ENCODE measurements around the gene TNS3. TPM values are rescaled to one million over a fixed set of nuclear protein-coding genes. Genes with fewer than 3 reads are reported as not detected.

TNS3 gene
- total and polyA plus RNA-seq, 7 donors: 17.4 to 43.8 (median 28.8) TPM

DNA sequence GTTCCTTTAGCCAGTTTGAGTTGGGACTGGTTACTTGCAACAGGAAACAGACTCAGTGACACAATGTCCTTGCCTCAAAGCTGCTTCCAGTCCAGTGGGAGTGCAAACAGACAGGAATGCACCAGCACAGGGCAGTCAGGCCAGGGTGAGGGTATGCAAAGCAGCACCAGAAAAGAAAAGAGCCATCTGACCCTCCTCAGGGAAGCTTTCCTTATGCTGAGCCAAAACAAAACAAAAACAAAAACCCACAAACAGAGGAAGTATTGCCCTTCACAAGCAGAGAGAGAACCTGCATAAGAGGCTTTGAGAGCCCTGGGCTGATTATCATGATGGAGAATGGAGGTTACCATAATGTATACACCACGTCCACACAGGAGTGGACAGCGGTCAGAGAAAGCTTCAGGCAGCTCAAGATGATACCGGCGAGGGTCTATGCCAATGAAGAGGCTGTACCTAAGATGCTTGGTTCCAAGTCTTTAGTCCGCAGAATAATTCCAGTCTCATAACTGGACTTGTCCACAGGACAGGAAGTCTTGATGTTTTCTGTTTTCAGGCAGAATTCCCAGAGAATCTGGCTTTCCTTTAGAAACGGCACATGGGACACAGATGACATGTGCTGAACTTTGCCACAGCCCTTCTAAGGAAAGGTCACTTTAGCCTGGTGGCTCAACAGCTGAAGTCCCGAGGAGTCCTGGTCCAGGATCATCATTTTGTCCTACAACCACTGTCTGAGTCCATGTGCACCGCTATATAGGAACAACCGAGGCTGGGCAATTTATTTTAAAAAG lies 263.3 kb downstream of the TNS3 start:
- Histone ChIP-seq H3K27me3 (no peaks in the 10 kb centered on the region), H3K36me3 (peaks cover 0 to 16% (median 0%) of the 10 kb centered on the region in 4 donors), H3K9me3 (no peaks in the 10 kb centered on the region), H3K4me3 (no peak overlapping the region), H3K27ac (peak overlapping the region in 2 of 4 donors; percentile 16 to 37), H3K4me1 (peaks cover 0 to 26% (median 25%) of the 10 kb centered on the region in 4 donors)
- 86 to 87% methylated on average over 9 of the region's 9 CpGs for WGBS, 2 donors
- TF ChIP-seq POLR2AphosphoS5 (IDR thresholded peaks at IDR 0.05) (no peak), EP300 (IDR thresholded peaks at IDR 0.05) (no peak), POLR2A (IDR thresholded peaks at IDR 0.05) (no peak)
- TF ChIP-seq, protein P1, sequence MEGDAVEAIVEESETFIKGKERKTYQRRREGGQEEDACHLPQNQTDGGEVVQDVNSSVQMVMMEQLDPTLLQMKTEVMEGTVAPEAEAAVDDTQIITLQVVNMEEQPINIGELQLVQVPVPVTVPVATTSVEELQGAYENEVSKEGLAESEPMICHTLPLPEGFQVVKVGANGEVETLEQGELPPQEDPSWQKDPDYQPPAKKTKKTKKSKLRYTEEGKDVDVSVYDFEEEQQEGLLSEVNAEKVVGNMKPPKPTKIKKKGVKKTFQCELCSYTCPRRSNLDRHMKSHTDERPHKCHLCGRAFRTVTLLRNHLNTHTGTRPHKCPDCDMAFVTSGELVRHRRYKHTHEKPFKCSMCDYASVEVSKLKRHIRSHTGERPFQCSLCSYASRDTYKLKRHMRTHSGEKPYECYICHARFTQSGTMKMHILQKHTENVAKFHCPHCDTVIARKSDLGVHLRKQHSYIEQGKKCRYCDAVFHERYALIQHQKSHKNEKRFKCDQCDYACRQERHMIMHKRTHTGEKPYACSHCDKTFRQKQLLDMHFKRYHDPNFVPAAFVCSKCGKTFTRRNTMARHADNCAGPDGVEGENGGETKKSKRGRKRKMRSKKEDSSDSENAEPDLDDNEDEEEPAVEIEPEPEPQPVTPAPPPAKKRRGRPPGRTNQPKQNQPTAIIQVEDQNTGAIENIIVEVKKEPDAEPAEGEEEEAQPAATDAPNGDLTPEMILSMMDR (IDR thresholded peaks at IDR 0.05): no peak
- intact Hi-C loops (cut with DNase I): no loop called here
- no peak for DNase-seq

DNA sequence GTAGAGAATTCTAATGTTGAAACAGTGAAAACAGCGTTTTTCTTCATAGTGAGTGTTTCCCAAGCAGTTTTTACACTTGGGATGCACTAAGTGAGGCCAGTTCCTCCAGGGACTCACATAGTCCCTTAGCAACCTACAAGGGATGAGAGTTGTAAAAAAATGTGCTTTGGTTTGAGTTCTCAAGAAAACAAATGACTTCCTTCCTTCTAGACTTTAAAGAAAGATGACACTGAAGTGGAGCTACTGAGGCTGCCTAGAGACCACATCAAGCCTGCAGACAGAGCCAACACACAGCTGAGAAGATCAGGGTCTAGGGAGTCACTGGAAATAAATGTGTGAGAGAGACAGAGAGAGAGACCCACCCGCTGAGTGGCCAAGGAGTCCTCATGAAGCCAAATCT lies 264.4 kb downstream of the TNS3 start:
- no peak for DNase-seq
- Histone ChIP-seq H3K9me3 (no peaks in the 10 kb centered on the region), H3K27ac (peak overlapping the region in 2 of 4 donors; percentile 6 to 21), H3K27me3 (no peaks in the 10 kb centered on the region), H3K4me1 (peaks cover 0 to 26% (median 25%) of the 10 kb centered on the region in 4 donors), H3K36me3 (peaks cover 0 to 16% (median 0%) of the 10 kb centered on the region in 4 donors), H3K4me3 (no peak overlapping the region)
- TF ChIP-seq POLR2AphosphoS5 (IDR thresholded peaks at IDR 0.05) (no peak), POLR2A (IDR thresholded peaks at IDR 0.05) (no peak), EP300 (IDR thresholded peaks at IDR 0.05) (no peak)
- TF ChIP-seq, protein P1 (IDR thresholded peaks at IDR 0.05): no peak
- 64 to 81% methylated on average over 2 of the region's 2 CpGs for WGBS, 2 donors
- intact Hi-C loops (cut with DNase I): no loop called here

DNA sequence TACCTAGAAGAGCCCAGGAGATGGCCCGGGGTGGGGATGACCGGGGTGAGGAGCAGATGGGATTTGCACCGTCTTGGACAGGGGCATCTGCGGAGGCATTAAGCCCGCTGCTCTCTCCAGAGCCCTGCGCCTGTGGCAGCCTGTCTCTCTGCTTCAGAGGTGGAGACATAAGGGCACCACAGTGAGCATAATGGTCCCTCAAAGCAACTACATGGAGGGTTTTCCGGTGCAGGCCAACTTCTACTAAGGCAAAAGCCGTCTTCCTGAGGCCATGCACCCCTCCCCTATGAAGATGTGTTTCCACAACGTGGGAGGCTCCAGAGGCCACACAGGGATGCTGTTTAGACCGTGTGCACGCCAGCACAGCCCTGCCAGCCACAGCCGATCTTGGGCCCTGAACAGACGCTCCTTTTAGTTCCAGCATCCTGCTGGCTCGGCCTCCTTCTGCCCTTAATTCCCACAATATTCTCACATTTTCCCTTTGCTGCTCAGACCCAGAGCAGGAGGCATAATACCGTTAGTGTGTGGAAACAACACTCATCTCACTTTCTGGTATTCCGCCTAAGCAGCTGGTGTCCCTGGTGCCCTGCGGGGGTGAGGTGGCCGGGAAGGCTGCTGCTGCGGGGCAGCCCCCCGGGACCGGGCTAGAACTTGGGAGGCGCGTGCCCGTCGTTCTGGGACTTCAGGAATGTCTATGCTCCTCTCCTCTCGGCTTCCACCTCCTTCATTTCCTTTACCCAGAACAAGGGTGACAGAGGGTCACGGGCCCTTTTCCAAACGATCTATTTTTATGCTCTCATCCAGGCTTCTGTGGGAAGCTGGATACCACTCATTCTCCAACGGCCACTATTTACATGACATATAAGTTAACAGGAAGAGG lies 266.9 kb downstream of the TNS3 start:
- Histone ChIP-seq H3K9me3 (no peaks in the 10 kb centered on the region), H3K4me3 (peak overlapping the region in 3 of 4 donors; percentile 6 to 27 (median 22)), H3K27me3 (no peaks in the 10 kb centered on the region), H3K36me3 (peaks cover 0 to 3% (median 0%) of the 10 kb centered on the region in 4 donors), H3K4me1 (peaks cover 0 to 28% (median 27%) of the 10 kb centered on the region in 4 donors), H3K27ac (peak overlapping the region; percentile 43 to 77 (median 74))
- peak; percentile 72 for DNase-seq
- TF ChIP-seq POLR2AphosphoS5 (IDR thresholded peaks at IDR 0.05) (peak in 2 of 4 donors; percentile 51 to 53), EP300 (IDR thresholded peaks at IDR 0.05) (no peak)
- WGBS, 2 donors: 78 to 80% methylated on average over 29 of the region's 29 CpGs
- intact Hi-C loops (cut with DNase I): no loop called here

DNA sequence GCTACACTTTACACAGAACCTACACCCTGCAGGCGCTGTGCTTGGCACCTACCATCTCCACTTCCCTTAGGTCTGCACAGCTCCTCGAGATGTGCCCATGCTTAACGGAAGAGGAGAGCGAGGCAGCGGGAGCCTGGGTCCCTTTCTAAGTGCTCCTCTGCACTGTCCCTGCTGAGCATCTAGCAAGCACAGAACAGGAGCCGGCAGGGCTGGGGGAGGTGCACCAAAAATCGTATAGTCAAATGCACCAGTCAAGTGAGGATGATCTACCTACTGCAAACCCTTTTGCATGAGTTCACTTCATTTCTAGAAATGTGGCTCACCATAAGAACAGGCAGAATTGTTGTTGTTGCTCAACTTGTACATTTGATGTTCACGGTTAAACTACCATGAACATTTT lies 267.7 kb downstream of the TNS3 start:
- TF ChIP-seq POLR2A (IDR thresholded peaks at IDR 0.05): no peak
- TF ChIP-seq, protein P1 (IDR thresholded peaks at IDR 0.05): no peak
- no peak for TF ChIP-seq POLR2AphosphoS5 (IDR thresholded peaks at IDR 0.05)
- TF ChIP-seq EP300 (IDR thresholded peaks at IDR 0.05): no peak
- Histone ChIP-seq H3K27ac (peak overlapping the region; percentile 43 to 77 (median 74)), H3K9me3 (no peaks in the 10 kb centered on the region), H3K4me3 (no peak overlapping the region), H3K36me3 (no peaks in the 10 kb centered on the region), H3K4me1 (peaks cover 0 to 34% (median 30%) of the 10 kb centered on the region in 4 donors), H3K27me3 (no peaks in the 10 kb centered on the region)
- no peak for DNase-seq
- 83 to 87% methylated on average over 8 of the region's 8 CpGs for WGBS, 2 donors
- intact Hi-C loops (cut with DNase I): no loop called here

DNA sequence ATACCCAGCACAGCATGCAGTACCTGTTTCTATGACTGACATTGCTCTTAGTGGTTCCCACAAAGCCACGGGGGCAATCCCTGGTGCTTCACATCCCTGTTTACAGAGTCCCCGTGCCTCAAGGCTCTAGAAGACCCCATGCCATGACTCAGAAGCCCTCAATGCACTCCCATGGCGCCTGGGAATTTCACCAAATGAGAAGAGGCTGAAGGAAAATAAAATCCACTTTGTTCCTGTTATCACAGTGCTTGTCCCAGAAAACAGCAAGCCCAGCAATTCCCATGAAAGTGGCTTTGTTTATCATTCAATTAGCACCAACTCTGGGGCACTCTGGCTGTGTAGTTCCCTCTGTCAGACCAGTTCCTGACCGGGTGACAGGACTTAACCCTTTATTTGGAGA lies 268.3 kb downstream of the TNS3 start:
- Histone ChIP-seq H3K27me3 (no peaks in the 10 kb centered on the region), H3K27ac (peak overlapping the region; percentile 32 to 77 (median 43)), H3K4me1 (peaks cover 0 to 34% (median 30%) of the 10 kb centered on the region in 4 donors), H3K4me3 (no peak overlapping the region), H3K9me3 (no peaks in the 10 kb centered on the region), H3K36me3 (no peaks in the 10 kb centered on the region)
- TF ChIP-seq POLR2AphosphoS5 (IDR thresholded peaks at IDR 0.05) (no peak), POLR2A (IDR thresholded peaks at IDR 0.05) (no peak), EP300 (IDR thresholded peaks at IDR 0.05) (no peak)
- TF ChIP-seq, protein P1 (IDR thresholded peaks at IDR 0.05): no peak
- DNase-seq: no peak
- intact Hi-C loops (cut with DNase I): no loop called here
- WGBS, 2 donors: 70 to 72% methylated on average over 4 of the region's 4 CpGs
